Liver (tissue), 9 donors: ENCODE data around the gene SLC5A2. TPM values are rescaled to one million over a fixed set of nuclear protein-coding genes. Genes with fewer than 3 reads are reported as not detected.

Experiments
- DNase-seq: peaks from one replicate; pipeline ENCODE4 v3.0.0-alpha.2; 2017; ENCODE audit warnings: low spot score
- H3K27ac ChIP-seq, 2 donors: one replicate each; pipeline ENCODE4 v1.7.0; 2013; ENCODE audit warnings: inconsistent platforms in 2 of 2, low read length in 2 of 2, control low read depth in 1 of 2, low read depth in 1 of 2, mild to moderate bottlenecking in 1 of 2
- H3K27me3 ChIP-seq, 4 donors: one replicate each; pipeline versions ENCODE4 v1.6.1 to v1.7.0; 2013; ENCODE audit warnings: low read length in 3 of 4, inconsistent platforms in 1 of 4, mild to moderate bottlenecking in 1 of 4, moderate library complexity in 1 of 4; ENCODE audit not compliant: control insufficient read depth in 4 of 4, insufficient read depth in 4 of 4
- H3K36me3 ChIP-seq, 4 donors: one replicate each; pipeline versions ENCODE4 v1.6.1 to v1.7.0; 2013; ENCODE audit warnings: low read length in 3 of 4, mild to moderate bottlenecking in 3 of 4, low read depth in 1 of 4, moderate library complexity in 1 of 4; ENCODE audit not compliant: control insufficient read depth in 4 of 4, insufficient read depth in 3 of 4
- H3K4me1 ChIP-seq, 4 donors: one replicate each; pipeline versions ENCODE4 v1.6.1 to v1.7.0; 2013; ENCODE audit warnings: low read length in 3 of 4, mild to moderate bottlenecking in 3 of 4, moderate library complexity in 1 of 4; ENCODE audit not compliant: control insufficient read depth in 4 of 4, insufficient read depth in 4 of 4
- H3K4me3 ChIP-seq, 3 donors: one replicate each; pipeline versions ENCODE4 v1.6.1 to v1.7.0; 2013; ENCODE audit warnings: low read length in 3 of 3, control low read depth in 1 of 3, low read depth in 1 of 3, mild to moderate bottlenecking in 1 of 3
- H3K9ac ChIP-seq, 2 donors: one replicate each; pipeline ENCODE4 v1.7.0; 2013; ENCODE audit warnings: low read length in 2 of 2, mild to moderate bottlenecking in 2 of 2, moderate library complexity in 2 of 2, control low read depth in 1 of 2, low read depth in 1 of 2
- H3K9me3 ChIP-seq, 4 donors: one replicate each; pipeline versions ENCODE4 v1.6.1 to v1.7.0; 2013; ENCODE audit warnings: low read length in 3 of 4; ENCODE audit not compliant: control insufficient read depth in 4 of 4
- ATF3 ChIP-seq: IDR thresholded peaks from 2 replicates; pipeline ENCODE4 v1.6.1; 2016; ENCODE audit warnings: antibody characterized with exemption
- CTCF ChIP-seq: fragments of 150-350 bp; IDR thresholded peaks from 2 replicates; pipeline ENCODE4 v1.5.1; 2017; ENCODE audit warnings: improper control_type of control experiment, low read depth, low read length; ENCODE audit not compliant: missing input control
- EGR1 ChIP-seq, 2 donors: IDR thresholded peaks; 2 replicates each; pipeline ENCODE4 v1.6.1; 2016 to 2018; ENCODE audit warnings: antibody characterized with exemption in 2 of 2, low read depth in 2 of 2
- FOXA1 ChIP-seq: IDR thresholded peaks from 2 replicates; pipeline ENCODE4 v1.6.1; 2016; ENCODE audit warnings: antibody characterized with exemption
- FOXA2 ChIP-seq: IDR thresholded peaks from 2 replicates; pipeline ENCODE4 v1.6.1; 2016; ENCODE audit warnings: antibody characterized with exemption
- GABPA ChIP-seq, 2 donors: IDR thresholded peaks in 1 of 2; conservative IDR thresholded peaks in 1 of 2; 2 replicates each; pipeline ENCODE4 v1.6.1; 2016; ENCODE audit warnings: antibody characterized with exemption in 2 of 2, mild to moderate bottlenecking in 1 of 2, moderate library complexity in 1 of 2
- HNF4A ChIP-seq, 2 donors: conservative IDR thresholded peaks; 2 replicates each; pipeline ENCODE4 v1.6.1; 2016; ENCODE audit warnings: antibody characterized with exemption in 2 of 2, mild to moderate bottlenecking in 2 of 2
- HNF4G ChIP-seq: IDR thresholded peaks from 2 replicates; pipeline ENCODE4 v1.6.1; 2016; ENCODE audit warnings: antibody characterized with exemption
- JUND ChIP-seq, 2 donors: IDR thresholded peaks; 2 replicates each; pipeline ENCODE4 v1.6.1; 2016; ENCODE audit warnings: antibody characterized with exemption in 2 of 2
- NR2F2 ChIP-seq: IDR thresholded peaks from 2 replicates; pipeline ENCODE4 v1.6.1; 2016; ENCODE audit warnings: antibody characterized with exemption
- RAD21 ChIP-seq, 2 donors: IDR thresholded peaks; 2 replicates each; pipeline ENCODE4 v1.6.1; 2016; ENCODE audit warnings: antibody characterized with exemption in 2 of 2, mild to moderate bottlenecking in 2 of 2
- REST ChIP-seq: IDR thresholded peaks from 2 replicates; pipeline ENCODE4 v1.6.1; 2016; ENCODE audit warnings: antibody characterized with exemption, mild to moderate bottlenecking
- RXRA ChIP-seq, 2 donors: IDR thresholded peaks; 2 replicates each; pipeline ENCODE4 v1.6.1; 2017 to 2018; ENCODE audit warnings: antibody characterized with exemption in 2 of 2, mild to moderate bottlenecking in 1 of 2
- SP1 ChIP-seq: IDR thresholded peaks from 2 replicates; pipeline ENCODE4 v1.6.1; 2018; ENCODE audit warnings: antibody characterized with exemption, mild to moderate bottlenecking
- YY1 ChIP-seq: IDR thresholded peaks from 2 replicates; pipeline ENCODE4 v1.6.1; 2016; ENCODE audit warnings: antibody characterized with exemption, mild to moderate bottlenecking
- WGBS: extraction: QIAGEN DNeasy Blood & Tissue Kit; methylation state at CpG from one replicate; pipeline ENCODE4 v1.1.7; 2013; 5-methylcytosine and 5-hydroxymethylcytosine counted together
- polyA plus RNA-seq, 2 donors: library from polyadenylated mRNA; stranded (reverse) in 1 of 2; unstranded in 1 of 2; fragments of 200-250 nt in 1 of 2; fragments of >200 nt in 1 of 2; fragmentation: Nextera tagmentation in 1 of 2; extraction: Ambion mirVana in 1 of 2; gene quantifications; one replicate each; pipeline versions ENCODE4 v1.2.1 to v1.2.3, GENCODE V29; 2013 to 2015
- total RNA-seq, 2 donors: library from RNA; depleted of rRNA; stranded (reverse); fragments of >200 nt; gene quantifications; one replicate each; pipeline ENCODE4 v1.2.3, GENCODE V29; 2014
- TF ChIP-seq, protein P1 (sequence below): IDR thresholded peaks from 2 replicates; pipeline ENCODE4 v1.6.1; 2016; ENCODE audit warnings: antibody characterized with exemption
- TF ChIP-seq, protein P2 (sequence below): IDR thresholded peaks from 2 replicates; pipeline ENCODE4 v1.6.1; 2016; ENCODE audit warnings: antibody characterized with exemption
- donor health status: healthy.
- donor health status: healthy.
- donor health status: healthy.
- donor health status: healthy.
- donor health status: healthy.

SLC5A2 gene
- total RNA-seq (under 1 TPM in 1 of 2 donors, not detected in 1; 0.14 TPM), polyA plus RNA-seq (1 to 10 TPM in 1 of 2 donors, under 1 TPM in 1; 0.93 to 8.1 TPM)

GRCh38 chr16:31483081-31483480, at the start of gene SLC5A2:
TSS of gene SLC5A2 (plus strand) at chr16:31483123. CDS start at chr16:31483137, 14 bp downstream.
- H3K9me3 ChIP-seq: no peaks in the 10 kb centered on the region
- no peaks in the 10 kb centered on the region for H3K36me3 ChIP-seq
- TF ChIP-seq FOXA2 (no peak), HNF4A (conservative IDR thresholded peaks at IDR 0.05) (no peak), NR2F2 (no peak), YY1 (no peak), HNF4G (no peak), ATF3 (no peak), GABPA (IDR thresholded peaks at IDR 0.05 in 1 of 2, conservative IDR thresholded peaks at IDR 0.05 in 1 of 2) (no peak), SP1 (no peak), CTCF (no peak), RXRA (IDR thresholded peaks at IDR 0.05) (no peak), RAD21 (IDR thresholded peaks at IDR 0.05) (no peak)
- TF ChIP-seq, protein P1, sequence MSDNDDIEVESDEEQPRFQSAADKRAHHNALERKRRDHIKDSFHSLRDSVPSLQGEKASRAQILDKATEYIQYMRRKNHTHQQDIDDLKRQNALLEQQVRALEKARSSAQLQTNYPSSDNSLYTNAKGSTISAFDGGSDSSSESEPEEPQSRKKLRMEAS: no peak
- H3K27ac ChIP-seq: no peak within 1 kb of the TSS
- WGBS: 99% methylated on average over 4 of the region's 4 CpGs
- H3K27me3 ChIP-seq: no peaks in the 10 kb centered on the region
- no peak within 1 kb of the TSS for H3K4me3 ChIP-seq
- peaks cover 2 to 14% (median 9%) of the 10 kb centered on the region in 4 donors for H3K4me1 ChIP-seq
- H3K9ac ChIP-seq: no peak within 1 kb of the TSS
- no peak for DNase-seq

DNA sequence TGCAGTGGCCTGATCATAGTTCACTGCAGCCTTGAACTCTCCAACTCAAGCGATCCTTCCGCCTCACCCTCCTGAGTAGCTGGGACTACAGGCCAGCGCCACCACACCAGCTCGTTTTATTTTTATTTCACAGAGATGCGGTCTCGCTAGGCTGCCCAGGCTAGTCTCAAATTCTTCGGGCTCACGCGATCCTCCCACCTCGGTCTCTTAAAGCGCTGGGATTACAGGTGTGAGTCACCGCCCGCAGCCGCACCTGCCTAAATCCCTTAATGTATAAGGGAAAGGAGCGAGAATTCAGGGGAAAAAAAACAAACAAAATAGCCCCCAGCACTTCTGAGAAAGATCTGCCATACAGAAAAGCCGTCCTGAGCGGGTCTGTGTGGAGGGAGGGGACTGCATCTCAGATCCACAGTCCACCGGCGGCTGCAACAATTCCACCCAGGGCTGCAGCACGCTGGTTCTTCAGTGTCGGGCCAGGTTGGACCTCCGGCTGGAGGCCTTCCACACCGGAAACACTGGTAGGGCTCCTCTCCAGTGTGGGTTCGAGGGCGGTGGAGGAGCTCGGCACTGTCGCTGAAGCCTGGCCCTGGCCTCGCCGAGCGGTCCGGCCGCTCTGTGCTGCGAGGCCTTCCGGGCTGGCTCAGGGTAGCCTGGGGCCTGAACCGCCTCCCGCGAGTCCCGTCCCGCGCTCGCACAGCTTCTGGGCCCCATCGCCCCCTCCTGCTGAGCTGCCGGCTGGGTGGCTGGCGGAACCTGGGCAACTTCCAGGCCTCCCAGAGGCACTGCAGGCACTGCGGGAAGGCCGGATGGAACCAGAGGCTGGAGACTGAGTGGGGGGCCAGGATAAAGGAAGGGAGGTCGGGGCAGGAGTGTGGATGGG, 47.3 kb upstream of the SLC5A2 start:
- Histone ChIP-seq H3K27ac (no peak overlapping the region), H3K4me3 (no peak overlapping the region), H3K4me1 (no peaks in the 10 kb centered on the region), H3K36me3 (no peaks in the 10 kb centered on the region), H3K9me3 (no peaks in the 10 kb centered on the region), H3K27me3 (no peaks in the 10 kb centered on the region), H3K9ac (no peak overlapping the region)
- no peak for TF ChIP-seq HNF4G
- TF ChIP-seq FOXA1: no peak
- TF ChIP-seq, protein P1: no peak
- TF ChIP-seq RAD21 (IDR thresholded peaks at IDR 0.05): no peak
- TF ChIP-seq ATF3: no peak
- TF ChIP-seq EGR1 (IDR thresholded peaks at IDR 0.05; ENCODE audit: low read depth in 2 of 2): no peak
- no peak for TF ChIP-seq NR2F2
- no peak for TF ChIP-seq REST
- TF ChIP-seq, protein P2, sequence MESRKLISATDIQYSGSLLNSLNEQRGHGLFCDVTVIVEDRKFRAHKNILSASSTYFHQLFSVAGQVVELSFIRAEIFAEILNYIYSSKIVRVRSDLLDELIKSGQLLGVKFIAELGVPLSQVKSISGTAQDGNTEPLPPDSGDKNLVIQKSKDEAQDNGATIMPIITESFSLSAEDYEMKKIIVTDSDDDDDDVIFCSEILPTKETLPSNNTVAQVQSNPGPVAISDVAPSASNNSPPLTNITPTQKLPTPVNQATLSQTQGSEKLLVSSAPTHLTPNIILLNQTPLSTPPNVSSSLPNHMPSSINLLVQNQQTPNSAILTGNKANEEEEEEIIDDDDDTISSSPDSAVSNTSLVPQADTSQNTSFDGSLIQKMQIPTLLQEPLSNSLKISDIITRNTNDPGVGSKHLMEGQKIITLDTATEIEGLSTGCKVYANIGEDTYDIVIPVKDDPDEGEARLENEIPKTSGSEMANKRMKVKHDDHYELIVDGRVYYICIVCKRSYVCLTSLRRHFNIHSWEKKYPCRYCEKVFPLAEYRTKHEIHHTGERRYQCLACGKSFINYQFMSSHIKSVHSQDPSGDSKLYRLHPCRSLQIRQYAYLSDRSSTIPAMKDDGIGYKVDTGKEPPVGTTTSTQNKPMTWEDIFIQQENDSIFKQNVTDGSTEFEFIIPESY: no peak
- no peak for TF ChIP-seq FOXA2
- TF ChIP-seq HNF4A (conservative IDR thresholded peaks at IDR 0.05): no peak
- TF ChIP-seq YY1: no peak
- TF ChIP-seq RXRA (IDR thresholded peaks at IDR 0.05): no peak
- TF ChIP-seq SP1: no peak
- no peak for TF ChIP-seq JUND (IDR thresholded peaks at IDR 0.05)
- TF ChIP-seq GABPA (IDR thresholded peaks at IDR 0.05 in 1 of 2, conservative IDR thresholded peaks at IDR 0.05 in 1 of 2): no peak
- WGBS: 97% methylated on average over 47 of the region's 47 CpGs
- DNase-seq: no peak
